ENCODE results near the gene DUSP9.
"Not testable (repeated sequence)": the region's sequence is repeated elsewhere in the genome, so short reads cannot be mapped to it uniquely, and the experiment has no call there.

DUSP9 gene

DNA sequence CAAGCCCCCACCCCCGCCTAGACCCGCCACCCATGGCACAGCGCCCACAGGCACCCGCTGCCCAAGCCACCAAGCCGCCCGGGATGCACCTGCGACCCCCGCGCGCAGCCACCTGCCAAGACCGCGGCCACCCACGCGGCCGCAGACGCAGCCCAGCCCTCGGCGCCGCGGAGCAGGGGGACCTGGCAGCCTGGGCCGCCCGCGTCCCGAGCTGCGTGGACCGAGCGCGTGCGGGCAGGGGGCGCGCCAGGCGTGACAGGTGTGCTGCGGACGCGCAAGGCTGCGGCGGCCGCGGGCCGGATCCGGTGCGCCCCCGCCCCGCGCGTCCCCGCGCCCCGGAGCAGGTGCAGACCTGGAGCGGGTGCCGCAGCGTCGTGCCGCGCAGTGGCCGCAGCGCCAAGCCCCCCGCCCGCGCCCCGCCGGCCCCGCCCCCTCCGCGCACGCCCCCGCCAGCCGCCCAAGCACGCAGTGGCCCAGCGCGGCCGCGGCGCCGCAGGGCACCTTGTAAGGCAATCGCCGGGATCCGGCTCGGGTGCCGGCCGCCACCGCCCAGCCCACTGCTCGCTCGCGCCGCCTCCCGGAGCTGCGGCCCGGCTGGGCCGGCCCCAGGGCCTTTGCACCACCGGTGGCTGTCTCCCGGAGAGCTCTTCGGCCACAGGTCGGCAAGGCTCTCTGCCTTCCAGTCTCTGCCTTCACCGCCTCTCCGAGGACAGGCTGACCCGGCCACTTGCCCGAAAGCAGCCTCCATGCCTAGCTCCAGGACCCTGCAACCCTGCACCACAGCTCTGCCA is 26.6 kb downstream of the DUSP9 start, which contains the start of gene PNCK:
PNCK (minus strand) TSS at position 386 of the 791 bp plus-strand sequence. CDS start 737 bp downstream, outside the sequence.
- no peak within 1 kb of the TSS for H3K4me3 ChIP-seq (ENCODE audit: low read depth in 1 of 2, low read length in 2 of 2)

DNA sequence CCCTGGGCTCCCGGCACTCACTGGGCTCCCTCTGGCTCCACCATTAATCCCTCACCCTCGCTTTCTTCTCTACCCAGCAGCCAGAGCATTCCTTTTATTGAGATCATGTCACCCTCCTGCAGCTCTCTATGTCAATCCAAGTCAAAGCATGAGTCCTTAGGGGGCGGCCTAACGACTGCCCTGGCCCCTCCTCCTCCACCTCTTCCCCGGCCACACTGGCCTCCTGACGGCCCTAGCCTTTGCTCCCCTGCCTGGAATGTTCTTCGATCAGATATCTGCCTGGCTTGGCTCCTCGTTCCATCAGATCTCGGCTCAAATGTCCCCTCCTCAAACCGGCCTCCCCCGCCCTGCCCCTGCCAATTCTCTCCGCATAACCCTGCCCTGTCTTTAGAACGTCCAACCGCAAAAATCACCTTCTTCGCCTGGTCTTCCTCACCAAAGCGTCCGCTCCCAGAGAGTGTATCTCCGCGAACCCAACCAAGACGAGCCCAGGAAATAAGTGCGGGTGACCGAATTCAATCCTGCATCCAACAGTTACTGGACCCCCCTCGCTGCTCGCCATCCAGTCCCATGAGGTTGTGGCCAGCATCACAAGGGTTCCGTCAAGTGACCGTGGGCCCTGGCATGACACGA is 27.3 kb downstream of the DUSP9 start:
- DNase-seq (no peak), ATAC-seq (ENCODE audit: insufficient read depth, low read depth) (no peak)
- Histone ChIP-seq H3K27ac (ENCODE audit: low read length) (no peak overlapping the region), H3K4me1 (ENCODE audit: insufficient read depth, low read length) (no peaks in the 10 kb centered on the region), H4K20me1 (ENCODE audit: insufficient read depth, low read length) (no peaks in the 10 kb centered on the region), H3K4me2 (ENCODE audit: insufficient read depth, low read length) (no peak overlapping the region), H2AFZ (ENCODE audit: low read depth, low read length) (no peak overlapping the region), H3K27me3 (ENCODE audit: insufficient read depth, low read length, poor library complexity) (no peaks in the 10 kb centered on the region), H3K9ac (ENCODE audit: low read depth, low read length) (no peak overlapping the region), H3K36me3 (ENCODE audit: insufficient read depth, low read length) (no peaks in the 10 kb centered on the region), H3K9me3 (ENCODE audit: insufficient read depth, low read length, severe bottlenecking) (no peaks in the 10 kb centered on the region), H3K79me2 (ENCODE audit: insufficient read depth, low read length) (no peaks in the 10 kb centered on the region), H3K4me3 (ENCODE audit: low read depth in 1 of 2, low read length in 2 of 2) (no peak overlapping the region)
- TF ChIP-seq, protein P1, sequence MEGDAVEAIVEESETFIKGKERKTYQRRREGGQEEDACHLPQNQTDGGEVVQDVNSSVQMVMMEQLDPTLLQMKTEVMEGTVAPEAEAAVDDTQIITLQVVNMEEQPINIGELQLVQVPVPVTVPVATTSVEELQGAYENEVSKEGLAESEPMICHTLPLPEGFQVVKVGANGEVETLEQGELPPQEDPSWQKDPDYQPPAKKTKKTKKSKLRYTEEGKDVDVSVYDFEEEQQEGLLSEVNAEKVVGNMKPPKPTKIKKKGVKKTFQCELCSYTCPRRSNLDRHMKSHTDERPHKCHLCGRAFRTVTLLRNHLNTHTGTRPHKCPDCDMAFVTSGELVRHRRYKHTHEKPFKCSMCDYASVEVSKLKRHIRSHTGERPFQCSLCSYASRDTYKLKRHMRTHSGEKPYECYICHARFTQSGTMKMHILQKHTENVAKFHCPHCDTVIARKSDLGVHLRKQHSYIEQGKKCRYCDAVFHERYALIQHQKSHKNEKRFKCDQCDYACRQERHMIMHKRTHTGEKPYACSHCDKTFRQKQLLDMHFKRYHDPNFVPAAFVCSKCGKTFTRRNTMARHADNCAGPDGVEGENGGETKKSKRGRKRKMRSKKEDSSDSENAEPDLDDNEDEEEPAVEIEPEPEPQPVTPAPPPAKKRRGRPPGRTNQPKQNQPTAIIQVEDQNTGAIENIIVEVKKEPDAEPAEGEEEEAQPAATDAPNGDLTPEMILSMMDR (IDR thresholded peaks at IDR 0.05; ENCODE audit: borderline replicate concordance, extremely low read depth, low read length, poor library complexity, severe bottlenecking): no peak
- TF ChIP-seq EZH2 (IDR thresholded peaks at IDR 0.05; ENCODE audit: borderline replicate concordance, low read depth, low read length, severe bottlenecking): no peak

More for the DNA sequence above, 26.6 kb downstream of the DUSP9 start, which contains the start of gene PNCK:
- H4K20me1 ChIP-seq (ENCODE audit: insufficient read depth, low read length): no peaks in the 10 kb centered on the region
- no peak within 1 kb of the TSS for H2AFZ ChIP-seq (ENCODE audit: low read depth, low read length)
- no peak within 1 kb of the TSS for H3K9ac ChIP-seq (ENCODE audit: low read depth, low read length)
- H3K27ac ChIP-seq (ENCODE audit: low read length): no peak within 1 kb of the TSS
- H3K4me1 ChIP-seq (ENCODE audit: insufficient read depth, low read length): no peaks in the 10 kb centered on the region
- TF ChIP-seq EZH2 (IDR thresholded peaks at IDR 0.05; ENCODE audit: borderline replicate concordance, low read depth, low read length, severe bottlenecking): no peak
- TF ChIP-seq, protein P1 (IDR thresholded peaks at IDR 0.05; ENCODE audit: borderline replicate concordance, extremely low read depth, low read length, poor library complexity, severe bottlenecking): no peak
- H3K79me2 ChIP-seq (ENCODE audit: insufficient read depth, low read length): no peaks in the 10 kb centered on the region
- no peak for DNase-seq
- H3K9me3 ChIP-seq (ENCODE audit: insufficient read depth, low read length, severe bottlenecking): no peaks in the 10 kb centered on the region
- no peaks in the 10 kb centered on the region for H3K36me3 ChIP-seq (ENCODE audit: insufficient read depth, low read length)
- H3K27me3 ChIP-seq (ENCODE audit: insufficient read depth, low read length, poor library complexity): no peaks in the 10 kb centered on the region
- no peak for ATAC-seq (ENCODE audit: insufficient read depth, low read depth)
- no peak within 1 kb of the TSS for H3K4me2 ChIP-seq (ENCODE audit: insufficient read depth, low read length)

DNA sequence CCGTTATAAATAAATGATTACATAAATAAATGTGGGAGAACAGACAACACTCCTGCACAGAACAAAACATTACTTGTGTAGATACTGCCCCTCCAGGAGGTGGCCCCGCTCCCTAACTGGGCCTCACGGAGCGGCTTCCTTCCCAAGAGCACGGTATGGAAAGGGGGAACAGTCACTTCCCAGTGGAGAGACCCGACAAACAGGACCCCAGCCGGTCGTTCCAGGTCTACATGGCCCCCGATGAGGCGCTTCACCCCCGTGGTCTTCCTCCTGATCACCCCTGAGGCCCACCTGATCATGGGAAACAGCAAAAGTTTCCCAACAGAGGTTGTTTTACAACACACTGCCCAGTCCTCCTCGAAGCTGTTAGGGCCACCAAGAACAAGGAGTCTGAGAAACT is 34.2 kb downstream of the DUSP9 start:
- Histone ChIP-seq H3K27me3 (ENCODE audit: insufficient read depth, low read length, poor library complexity) (no peaks in the 10 kb centered on the region), H3K4me1 (ENCODE audit: insufficient read depth, low read length) (no peaks in the 10 kb centered on the region), H3K9me3 (ENCODE audit: insufficient read depth, low read length, severe bottlenecking) (no peaks in the 10 kb centered on the region), H3K4me3 (ENCODE audit: low read depth in 1 of 2, low read length in 2 of 2) (no peak overlapping the region), H2AFZ (ENCODE audit: low read depth, low read length) (no peak overlapping the region), H4K20me1 (ENCODE audit: insufficient read depth, low read length) (no peaks in the 10 kb centered on the region), H3K27ac (ENCODE audit: low read length) (no peak overlapping the region), H3K79me2 (ENCODE audit: insufficient read depth, low read length) (no peaks in the 10 kb centered on the region), H3K9ac (ENCODE audit: low read depth, low read length) (no peak overlapping the region), H3K36me3 (ENCODE audit: insufficient read depth, low read length) (no peaks in the 10 kb centered on the region), H3K4me2 (ENCODE audit: insufficient read depth, low read length) (no peak overlapping the region)
- TF ChIP-seq EZH2 (IDR thresholded peaks at IDR 0.05; ENCODE audit: borderline replicate concordance, low read depth, low read length, severe bottlenecking): no peak
- TF ChIP-seq, protein P1 (IDR thresholded peaks at IDR 0.05; ENCODE audit: borderline replicate concordance, extremely low read depth, low read length, poor library complexity, severe bottlenecking): no peak
- DNase-seq: no peak
- ATAC-seq (ENCODE audit: insufficient read depth, low read depth): no peak

DNA sequence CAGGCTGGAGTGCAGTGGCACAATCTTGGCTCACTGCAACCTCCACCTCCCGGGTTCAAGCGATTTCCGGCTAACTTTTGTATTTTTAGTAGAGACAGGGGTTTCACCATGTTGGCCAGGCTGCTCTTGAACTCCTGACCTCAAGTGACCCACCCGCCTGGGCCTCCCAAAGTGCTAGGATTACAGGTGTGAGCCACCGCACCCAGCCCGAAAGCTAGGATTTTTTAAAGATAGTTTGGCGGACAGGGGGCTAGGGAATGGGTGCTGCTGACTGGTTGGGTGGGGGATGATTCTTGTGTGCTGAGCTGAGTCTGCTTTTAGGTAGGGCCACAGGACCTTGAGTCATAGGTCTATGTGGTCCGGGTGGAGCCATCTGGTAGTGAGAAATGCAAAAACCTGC is 36.5 kb downstream of the DUSP9 start:
- H3K9me3 ChIP-seq (ENCODE audit: insufficient read depth, low read length, severe bottlenecking); H3K4me3 ChIP-seq (ENCODE audit: low read depth in 1 of 2, low read length in 2 of 2); H3K27ac ChIP-seq (ENCODE audit: low read length); H3K4me2 ChIP-seq (ENCODE audit: insufficient read depth, low read length); H3K36me3 ChIP-seq (ENCODE audit: insufficient read depth, low read length); H3K9ac ChIP-seq (ENCODE audit: low read depth, low read length); H3K79me2 ChIP-seq (ENCODE audit: insufficient read depth, low read length); ATAC-seq (ENCODE audit: insufficient read depth, low read depth); H4K20me1 ChIP-seq (ENCODE audit: insufficient read depth, low read length); H3K4me1 ChIP-seq (ENCODE audit: insufficient read depth, low read length); H3K27me3 ChIP-seq (ENCODE audit: insufficient read depth, low read length, poor library complexity); H2AFZ ChIP-seq (ENCODE audit: low read depth, low read length); DNase-seq: not testable (repeated sequence)

Data from DND-41 (cell line).